Endothelial cell of hepatic sinusoid (primary cell): ENCODE results near the gene CCDC85B.

Experiments
- in situ Hi-C: cut with HindIII; loops from 2 replicates; pipeline ENCODE4 v1.10.0; 2017; ENCODE audit warnings: low sequenced_read_pairs

CCDC85B gene

DNA sequence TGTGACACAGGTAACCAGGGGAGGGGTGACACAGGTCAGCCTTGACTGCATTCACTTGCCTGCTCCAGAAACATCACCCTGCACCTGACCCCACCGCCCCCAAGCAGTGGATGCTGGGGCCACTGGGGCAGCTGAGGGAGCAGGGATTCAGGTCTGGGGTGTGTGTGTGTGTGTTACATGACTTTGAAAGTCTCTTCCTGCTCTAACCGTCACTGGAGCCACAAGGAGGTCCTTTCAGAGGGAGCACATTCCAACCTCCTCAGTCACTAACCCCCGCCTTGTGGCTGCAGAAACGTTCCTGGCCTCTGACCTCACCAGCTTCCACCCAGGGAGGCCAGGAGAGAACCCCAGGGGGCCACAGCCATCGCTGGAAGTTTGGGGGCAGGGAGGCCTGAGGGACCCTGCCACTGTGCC lies 12.6 kb downstream of the CCDC85B start:
- in situ Hi-C loops = no loop called here

DNA sequence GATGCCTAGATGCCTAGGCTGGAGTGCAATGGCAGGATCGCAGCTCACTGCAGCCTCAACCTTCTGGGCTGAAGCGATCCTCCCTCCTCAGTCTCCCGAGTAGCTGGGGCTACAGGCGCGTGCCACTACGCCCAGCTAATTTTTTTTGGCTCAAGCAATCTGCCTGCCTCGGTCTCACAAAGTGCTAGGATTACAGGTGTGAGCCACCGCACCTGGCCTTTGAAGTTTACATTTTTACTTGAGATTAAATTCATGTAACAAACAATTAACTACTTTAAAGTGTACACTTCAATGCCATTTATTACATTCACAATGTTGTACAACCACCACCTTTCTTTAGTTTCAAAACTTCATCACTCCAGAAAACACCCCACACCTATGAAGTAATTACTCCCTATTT lies 13.2 kb downstream of the CCDC85B start:
- in situ Hi-C loops = no loop called here

GRCh38 chr11:65906602-65907001 lies 16.1 kb downstream of the CCDC85B start:
- in situ Hi-C loops = no loop called here

- in situ Hi-C loops = no loop called here
Measured at GRCh38 chr11:65907878-65908277, 17.4 kb downstream of the CCDC85B start.

GRCh38 chr11:65911682-65912568 lies 21.5 kb downstream of the CCDC85B start:
- in situ Hi-C loops = no loop called here

DNA sequence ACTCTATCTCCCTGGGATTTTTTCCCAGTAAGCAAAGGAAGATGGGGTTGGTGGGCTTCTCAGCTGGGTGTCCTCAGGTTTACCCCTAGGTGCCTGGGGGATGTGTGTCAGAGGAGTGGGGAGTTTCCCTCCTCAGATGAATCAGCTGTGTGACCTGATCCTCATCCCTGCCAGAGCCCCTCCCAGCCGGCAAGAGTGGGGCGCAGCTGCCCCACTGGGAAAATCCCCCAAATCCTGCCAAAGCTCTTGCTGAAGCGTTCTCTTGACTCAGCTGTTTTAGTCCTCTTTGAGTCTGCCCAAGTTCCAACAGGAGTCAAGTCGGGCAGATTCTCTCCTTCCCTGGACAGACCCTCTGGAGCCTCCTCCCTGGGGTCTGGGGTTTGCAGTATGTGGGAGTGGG lies 22.4 kb downstream of the CCDC85B start:
- in situ Hi-C loops = no loop called here

DNA sequence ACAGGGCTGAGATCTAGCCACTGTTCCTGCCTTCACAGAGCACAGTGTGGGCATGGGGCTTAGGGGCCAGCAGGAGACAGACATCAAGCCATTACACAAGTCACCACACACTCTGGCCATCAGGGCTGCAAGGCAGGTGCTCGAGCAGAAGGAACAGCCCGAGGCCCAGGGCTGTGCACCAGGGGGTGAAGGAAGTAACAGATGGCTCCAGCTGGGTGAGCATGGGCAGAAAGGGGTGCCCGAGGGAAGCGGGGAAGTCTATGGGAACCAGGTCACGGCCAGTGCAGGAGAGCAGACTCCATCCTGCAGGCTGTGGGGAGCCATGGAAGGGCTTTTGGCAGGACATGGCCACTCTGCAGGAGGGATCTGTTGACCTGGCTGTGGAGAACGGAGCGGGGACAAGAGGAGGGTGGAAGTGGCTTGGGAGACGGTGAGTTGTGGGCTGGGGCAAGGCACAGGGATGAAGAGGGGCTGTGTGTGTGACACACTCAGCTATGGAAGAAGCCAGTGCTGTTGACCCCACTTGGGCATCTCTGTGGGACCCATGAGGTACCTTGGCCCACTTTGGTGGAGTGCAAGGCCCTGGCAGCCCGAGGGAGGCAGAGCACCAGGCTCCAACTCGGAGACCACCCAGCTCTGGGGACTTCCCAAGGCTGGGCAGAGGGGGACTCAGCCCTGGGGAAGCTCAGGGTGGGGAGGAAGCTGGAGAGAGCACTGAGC lies 24.8 kb downstream of the CCDC85B start:
- in situ Hi-C loops = no loop called here

- in situ Hi-C loops = no loop called here
Measured at GRCh38 chr11:65915821-65916251, 25.4 kb downstream of the CCDC85B start.

DNA sequence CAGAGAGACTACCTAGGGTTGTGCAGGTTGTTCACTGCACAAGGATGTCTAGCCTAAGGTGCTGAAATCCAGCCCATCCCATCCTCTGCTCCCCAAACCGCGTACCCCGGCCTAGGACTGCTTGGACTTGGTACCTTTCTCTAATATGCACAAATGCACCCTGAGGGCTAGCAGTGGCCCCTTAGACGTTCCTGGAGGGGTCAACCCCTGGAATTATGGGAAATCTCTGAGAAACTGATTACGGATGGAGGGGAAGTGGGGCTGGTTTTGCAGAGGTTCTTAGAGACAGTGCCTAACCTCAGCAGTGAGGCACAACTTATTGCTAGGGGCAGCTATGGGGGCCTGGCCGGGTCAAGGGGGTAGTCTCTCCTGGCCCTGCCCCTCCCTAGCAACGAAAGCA lies 25.9 kb downstream of the CCDC85B start:
- in situ Hi-C loops = no loop called here

DNA sequence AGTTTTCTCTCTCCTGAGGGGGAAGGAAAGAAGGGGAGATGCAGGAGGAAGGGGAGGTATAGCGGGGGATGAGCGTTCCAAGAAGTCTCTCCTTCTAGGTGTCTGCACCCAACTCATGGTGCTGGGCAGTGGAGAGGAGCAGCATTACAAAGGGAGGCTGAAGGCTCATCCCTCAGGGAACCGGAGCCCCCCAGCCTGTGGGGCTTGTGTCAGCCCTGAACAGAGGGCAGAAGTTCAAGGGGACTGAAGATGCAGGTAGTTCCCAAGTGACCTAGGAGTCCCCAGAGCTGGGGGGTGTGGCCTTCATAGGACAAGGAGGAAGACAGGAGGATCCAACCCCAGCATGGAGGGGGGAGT lies 26.6 kb downstream of the CCDC85B start:
- in situ Hi-C loops = no loop called here

DNA sequence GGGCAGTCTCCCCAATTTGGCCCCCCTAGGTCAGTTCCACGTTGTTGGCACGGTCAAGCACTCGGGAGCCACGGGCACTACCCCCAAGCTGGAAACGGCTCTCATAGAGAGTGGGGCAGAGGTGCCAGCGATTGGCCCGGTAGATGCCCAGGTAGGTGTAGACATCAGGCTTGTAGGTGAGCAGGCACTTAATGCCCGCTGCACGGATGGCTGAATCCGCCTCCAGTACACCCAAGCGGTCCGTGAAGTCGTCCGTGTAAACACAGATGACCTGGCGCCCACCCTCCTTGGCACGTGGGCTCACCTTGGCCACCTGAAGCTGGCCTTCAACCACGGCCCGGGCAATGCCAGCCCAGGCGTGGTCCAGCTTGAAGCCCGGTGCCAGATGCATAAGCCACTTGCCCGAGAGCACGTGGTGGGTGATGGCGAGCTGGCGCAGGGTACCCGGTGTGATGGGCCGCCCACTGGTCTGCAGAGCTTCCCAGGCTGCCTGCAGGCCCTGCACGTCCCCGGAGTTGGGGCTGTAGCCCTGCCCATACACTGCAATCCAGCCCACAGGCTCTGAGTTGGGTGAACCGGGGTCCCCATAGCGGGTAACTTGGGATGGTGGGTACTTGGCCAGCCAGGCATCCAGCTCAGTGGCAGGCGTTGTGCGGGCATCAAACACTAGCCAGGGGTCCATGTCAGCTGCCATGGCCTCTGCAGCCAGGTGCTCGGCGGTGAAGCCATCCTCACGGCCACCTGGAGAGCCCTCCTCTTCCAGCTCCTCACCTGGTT lies 27.1 kb downstream of the CCDC85B start:
- in situ Hi-C loops = no loop called here

DNA sequence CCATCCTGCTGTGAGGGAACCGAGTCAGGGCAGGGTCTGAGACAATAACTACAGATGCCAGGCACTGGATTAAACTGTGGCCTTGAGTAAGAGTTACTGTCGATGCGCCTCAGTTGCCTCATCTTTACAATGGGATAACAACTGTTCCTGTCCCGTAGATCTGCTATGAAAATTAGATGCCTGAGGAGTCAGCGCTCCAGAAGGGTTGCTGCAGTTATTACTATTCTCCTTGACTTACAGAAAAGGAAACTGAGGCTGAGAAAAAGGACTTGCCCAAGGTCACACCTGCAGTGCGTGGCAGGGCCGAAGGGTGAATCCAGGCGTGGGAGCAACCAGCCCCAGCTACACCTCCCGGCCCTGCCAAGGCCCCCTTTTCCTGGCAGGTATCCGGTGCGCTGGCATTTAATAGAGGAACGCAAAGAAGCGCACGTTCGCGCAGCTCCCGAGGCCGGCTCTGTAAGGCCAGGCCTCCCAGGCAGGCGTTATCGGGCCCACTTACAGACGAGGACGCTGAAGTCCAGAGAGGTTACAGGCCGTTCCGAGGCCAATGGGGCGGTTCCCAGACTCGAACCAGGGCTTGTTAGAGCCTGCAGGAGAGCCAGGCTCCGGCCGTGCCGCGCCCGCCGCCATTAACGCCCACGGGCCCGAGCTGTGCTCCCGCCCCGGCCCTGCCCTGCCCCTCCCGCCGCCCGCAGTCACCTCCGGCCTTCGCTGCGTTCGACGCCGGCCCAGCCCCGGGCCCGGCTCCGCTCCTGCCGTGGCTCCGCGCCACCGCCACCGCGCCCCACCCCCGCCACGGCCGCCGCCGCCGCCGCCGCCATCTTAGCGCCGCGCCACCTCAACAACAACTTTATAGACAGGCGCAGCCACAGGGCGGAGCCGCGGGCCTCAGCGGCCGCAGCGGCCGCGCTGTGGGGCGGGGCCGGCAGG lies 28.0 kb downstream of the CCDC85B start, which contains the start of gene C11orf68:
Gene C11orf68, minus strand, starts transcription at position 852 of the 930 bp plus-strand sequence. Its CDS starts 31 bp downstream, at position 821.
- in situ Hi-C loops = no loop called here

- in situ Hi-C loops = no loop called here
Measured at GRCh38 chr11:65919141-65919572, 28.7 kb downstream of the CCDC85B start, which contains the start of gene DRAP1. DRAP1 (plus strand) TSS chr11:65919426; CDS start chr11:65919502, 76 bp downstream.

DNA sequence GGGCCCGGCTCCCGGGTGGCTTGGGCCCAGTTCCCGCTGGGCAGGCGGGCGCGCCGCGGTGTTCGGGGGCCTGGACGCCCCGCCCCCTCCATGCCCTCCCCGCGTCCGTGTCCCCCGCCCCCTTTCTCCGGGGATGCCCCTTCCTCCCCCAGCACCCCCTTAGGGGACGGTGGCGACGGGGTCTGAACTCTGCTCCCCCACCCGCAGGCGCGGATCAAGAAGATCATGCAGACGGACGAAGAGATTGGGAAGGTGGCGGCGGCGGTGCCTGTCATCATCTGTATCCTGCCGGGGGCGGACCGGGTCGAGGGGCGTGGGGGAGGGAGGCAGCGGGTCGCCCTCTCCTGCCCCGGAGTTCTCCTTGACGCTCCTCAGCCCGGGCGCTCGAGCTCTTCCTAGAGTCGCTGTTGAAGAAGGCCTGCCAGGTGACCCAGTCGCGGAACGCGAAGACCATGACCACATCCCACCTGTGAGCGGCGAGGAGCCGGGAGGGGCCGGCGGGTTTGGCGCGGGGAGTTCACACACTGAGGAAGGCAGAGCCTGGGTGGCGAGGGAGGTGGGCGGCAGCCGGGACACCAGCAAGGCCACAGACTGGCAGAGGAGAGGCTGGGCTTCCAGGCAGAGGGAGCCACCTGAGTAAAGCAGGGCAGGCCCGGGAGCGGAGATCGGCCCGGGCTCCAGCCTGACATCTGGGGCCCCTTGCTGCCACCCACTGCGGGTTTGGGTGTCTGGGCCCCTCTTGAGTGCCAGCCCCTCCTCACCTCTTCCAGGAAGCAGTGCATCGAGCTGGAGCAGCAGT lies 29.3 kb downstream of the CCDC85B start:
- in situ Hi-C loops = no loop called here

GRCh38 chr11:65920372-65920802 lies 29.9 kb downstream of the CCDC85B start:
- in situ Hi-C loops = no loop called here

DNA sequence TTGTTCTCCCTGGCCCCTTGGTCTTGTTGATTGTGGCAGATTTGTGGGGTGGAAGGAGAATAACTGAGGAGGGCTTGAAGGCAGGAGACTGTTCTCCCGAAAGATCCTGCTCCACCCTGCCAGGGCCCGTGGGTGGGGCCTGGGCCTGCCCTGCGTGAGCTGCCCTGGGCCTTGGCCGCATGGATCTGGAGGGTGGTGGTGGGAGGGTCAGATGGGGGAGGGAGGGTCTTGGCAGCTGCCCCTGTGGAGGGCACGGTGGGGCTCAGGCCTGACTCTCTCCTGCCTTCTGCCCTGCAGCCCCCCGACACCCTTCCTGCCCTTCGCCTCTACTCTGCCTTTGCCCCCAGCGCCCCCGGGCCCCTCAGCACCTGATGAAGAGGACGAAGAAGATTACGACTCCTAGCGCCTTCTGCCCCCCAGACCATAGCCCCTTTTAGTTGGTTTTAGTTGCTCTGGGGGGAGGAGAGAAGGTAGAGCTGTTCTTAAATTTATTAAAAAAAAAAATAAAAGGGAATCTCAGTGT lies 30.6 kb downstream of the CCDC85B start:
- in situ Hi-C loops = no loop called here

DNA sequence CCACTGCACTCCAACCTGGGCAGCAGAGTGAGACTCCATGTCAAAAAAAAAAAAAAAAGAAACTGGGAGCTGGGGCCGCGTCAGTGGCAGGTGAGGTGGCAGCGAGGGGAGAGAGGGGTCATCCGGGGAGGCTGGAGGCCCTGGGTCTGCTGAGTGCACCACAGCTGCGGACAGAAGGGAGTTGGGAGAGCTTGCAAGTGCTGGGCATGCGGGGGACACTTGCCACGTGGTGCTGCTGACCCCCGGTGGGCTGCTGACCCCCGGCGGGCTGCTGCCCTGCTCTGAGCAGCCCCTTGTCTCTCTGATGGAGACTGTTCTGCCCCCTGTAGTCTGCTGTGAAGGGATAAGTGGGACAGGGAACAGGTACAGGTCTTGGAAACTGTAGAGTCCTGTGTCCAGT lies 31.4 kb downstream of the CCDC85B start:
- in situ Hi-C loops = no loop called here

DNA sequence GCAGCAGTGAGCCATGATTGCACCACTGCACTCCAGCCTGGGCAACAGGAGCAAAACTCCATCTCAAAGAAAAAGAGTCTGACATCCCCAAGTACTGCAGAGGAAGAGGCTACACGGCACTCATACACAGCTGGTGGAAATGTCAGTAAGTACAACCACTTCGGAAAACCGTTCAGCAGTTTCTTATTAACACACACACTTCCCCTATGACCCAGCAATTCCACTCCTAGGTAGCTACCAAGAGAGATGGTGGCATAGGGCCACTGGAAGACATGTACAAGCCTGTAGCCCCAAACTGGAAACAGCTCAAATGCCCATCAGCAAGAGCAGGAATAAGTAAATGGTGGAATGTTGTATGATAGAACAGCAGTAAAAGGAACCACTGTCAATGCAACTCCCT lies 32.1 kb downstream of the CCDC85B start:
- in situ Hi-C loops = no loop called here

GRCh38 chr11:65925397-65925796 lies 34.9 kb downstream of the CCDC85B start:
- in situ Hi-C loops = no loop called here
